Nucleus accumbens (tissue), 56 donors: Measurements from ENCODE around the gene FARS2.
A peak's percentile ranks its signal among the peaks of the same experiment; 100 is the strongest.

Experiments
- DNase-seq, 56 donors: peaks; one replicate each; lab custom pipeline; 2025; lab: John Stamatoyannopoulos, UW

The FARS2 gene

GRCh38 chr6:5704708-5705107 lies 443.4 kb downstream of the FARS2 start:
- no peak for DNase-seq

- no peak for DNase-seq
Measured at GRCh38 chr6:5705252-5705651, 443.9 kb downstream of the FARS2 start.

DNA sequence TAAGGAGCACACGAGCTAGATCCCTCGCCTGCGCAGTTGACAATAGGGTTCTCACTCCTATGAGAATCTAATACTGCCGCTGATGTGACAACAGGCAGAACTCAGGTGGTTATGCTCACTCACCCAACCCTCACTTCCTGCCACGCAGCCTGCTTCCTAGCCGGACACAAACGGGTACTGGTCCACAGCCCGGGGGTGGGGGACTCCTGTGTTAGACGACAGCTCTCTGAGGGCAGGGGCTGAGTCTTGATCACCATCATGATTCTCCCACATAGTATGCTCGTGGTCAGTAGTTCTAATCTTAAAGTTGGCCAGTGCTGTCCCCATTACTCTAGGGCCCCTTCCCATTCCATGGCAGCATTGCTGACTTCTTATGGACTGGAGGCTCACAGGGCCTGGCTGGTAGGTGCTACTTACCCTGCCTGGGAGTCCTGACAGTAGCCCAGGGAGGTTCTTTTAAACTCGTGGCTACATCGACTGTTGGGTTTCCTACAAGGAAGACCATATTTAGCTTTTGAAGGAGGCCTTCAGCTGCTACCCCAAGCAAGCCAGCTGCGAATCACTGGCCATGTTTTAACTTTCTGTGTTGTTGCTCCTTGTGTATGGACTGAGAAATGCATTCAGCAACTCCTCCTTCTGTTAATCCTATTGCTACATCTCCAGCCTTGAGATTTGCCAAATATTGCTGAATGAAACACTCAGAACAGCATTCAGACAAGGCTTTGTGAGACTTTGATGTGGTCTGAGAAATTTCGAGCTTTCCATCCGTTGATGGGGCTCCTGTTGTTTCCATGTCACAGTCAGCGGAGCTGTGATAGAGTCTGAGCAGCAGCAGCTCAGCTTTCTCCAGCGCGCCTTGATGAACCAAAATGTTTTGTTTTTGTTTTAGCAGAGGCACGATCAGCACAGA lies 445.1 kb downstream of the FARS2 start:
- DNase-seq = no peak

GRCh38 chr6:5707281-5708045 lies 446.1 kb downstream of the FARS2 start:
- no peak for DNase-seq

DNA sequence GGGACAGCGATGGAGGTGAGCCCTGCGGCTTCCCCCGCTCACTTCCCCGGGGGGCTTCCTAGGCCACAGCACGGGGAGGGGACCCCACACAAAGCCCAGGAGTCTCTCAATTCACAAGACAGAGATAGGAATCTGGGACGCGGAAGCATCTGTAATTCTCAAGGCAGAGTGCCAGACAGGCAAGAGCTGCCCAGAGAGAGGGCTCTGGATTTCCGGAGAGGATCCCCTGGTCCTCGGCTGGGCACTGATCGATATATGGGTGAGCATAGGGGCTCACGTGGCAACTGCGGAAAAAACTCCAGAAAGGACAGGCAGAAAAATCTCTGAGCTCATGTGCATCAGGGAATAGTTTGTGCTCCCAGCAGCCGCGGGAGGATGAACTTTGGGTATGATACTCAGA lies 449.2 kb downstream of the FARS2 start:
- DNase-seq = no peak

DNA sequence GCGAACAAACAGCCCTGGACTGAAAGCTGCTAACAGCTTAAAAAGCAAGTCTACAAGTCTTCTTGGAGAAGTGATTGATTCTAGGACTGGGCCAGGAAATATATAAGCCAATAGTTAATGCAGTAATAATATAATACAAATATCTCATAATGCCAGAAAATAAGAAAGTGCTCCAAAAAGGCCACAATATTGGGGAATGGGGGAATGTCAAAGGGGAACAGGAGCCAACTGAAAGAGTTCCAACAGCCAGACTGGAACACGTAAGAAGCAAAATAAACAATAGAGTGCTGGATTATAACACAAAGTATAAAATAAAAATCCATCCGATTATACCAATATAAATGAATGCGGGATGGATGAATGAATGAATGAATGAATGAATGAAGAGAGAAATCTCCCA lies 449.6 kb downstream of the FARS2 start:
- DNase-seq = no peak

- DNase-seq = no peak
Measured at GRCh38 chr6:5712349-5713215, 451.3 kb downstream of the FARS2 start.

- DNase-seq = no peak
Measured at GRCh38 chr6:5713519-5713918, 452.2 kb downstream of the FARS2 start.

DNA sequence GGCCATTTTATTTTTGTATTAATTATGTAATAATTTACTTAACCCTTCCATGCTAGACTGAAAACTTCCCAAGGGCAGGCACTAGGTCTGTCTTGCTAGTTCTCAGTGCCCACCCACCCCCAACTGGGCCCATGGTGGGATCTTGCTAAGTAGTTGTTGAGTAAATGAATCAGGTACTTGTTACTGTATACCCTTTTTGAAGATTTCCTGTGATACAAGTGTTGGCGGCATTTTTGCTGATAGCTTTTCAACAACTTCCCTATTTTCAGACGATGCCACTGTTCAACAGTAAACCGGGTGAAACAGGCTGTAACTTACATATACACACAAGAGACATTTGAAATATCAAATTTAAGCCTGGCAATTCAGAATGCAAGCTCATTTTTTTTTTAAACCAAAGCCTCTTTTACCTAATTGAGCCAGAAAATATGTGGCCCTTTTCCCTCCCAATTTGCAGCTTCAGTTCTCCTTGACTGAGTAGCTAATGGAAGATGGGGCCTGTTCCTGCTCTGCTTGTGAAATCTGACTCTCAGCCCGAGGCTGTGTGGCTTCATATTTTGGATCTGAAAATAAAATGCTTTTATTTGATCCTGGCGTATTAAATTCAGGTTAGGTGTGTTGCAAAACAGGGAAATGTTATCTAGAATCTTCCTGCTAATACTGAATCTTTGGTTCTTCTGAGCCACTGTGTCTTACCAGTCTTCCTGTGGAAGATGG lies 457.1 kb downstream of the FARS2 start:
- DNase-seq = no peak

DNA sequence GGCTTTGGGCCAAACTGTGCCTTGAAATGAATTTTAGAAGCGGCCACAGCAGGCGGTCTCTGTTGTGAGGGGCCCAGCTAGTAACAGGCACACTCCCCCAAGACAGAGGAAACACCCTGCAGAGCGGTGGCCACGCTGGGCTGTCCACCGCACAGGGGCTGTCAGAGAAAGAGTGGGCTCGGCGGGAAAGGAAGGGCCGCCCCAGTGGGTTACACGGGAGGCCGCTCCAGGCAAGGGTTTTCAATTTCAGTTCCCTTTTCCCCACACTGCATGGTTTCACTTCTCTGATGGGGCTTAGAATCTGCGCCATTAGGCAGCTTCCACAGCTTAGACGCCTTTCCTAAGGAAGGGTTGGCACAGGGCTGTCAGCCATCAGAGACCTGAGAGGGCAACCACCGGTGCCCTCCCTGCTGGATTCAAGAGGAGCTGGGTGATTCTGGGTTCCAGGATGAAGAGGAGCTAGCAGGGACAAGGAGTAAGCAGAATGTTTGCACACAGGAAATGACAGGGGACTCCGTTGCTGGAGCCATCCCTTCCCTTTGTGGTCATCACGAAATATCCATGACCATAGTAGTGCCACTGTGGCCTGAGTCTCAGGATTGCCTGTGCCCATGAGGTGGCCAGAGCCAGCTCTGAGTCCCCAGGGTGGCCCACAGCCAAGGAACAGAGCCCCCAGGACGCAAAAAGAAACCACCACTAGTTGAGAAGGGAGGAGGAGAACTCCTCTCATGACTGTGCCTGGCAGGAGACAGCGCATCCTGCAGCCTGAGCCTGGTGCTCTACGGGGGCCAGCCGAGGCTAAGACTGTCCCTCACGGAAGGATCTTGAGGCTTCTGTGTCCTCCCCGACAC lies 462.8 kb downstream of the FARS2 start:
- DNase-seq = peak in 25 of 56 donors; percentile 5 to 47 (median 17)

DNA sequence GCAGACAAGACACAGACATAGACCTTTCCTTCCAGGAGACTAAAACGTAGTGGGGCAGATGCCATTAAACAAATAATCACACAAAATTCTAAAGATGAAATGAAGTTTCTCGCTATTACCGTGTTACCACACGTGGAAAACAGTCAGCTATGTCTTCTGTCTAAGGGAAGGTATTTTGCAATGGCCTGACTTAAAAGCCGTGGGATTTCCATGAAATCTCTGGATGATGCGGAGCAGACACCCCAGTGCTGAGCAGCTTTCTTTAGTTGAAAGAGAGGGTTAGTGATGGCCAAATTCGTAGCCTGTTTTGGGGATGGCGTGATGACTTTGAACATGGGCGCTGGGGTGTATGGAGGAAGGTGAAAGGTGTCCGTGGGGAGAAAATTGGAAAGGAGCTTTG lies 463.6 kb downstream of the FARS2 start:
- no peak for DNase-seq

- DNase-seq = no peak
Measured at GRCh38 chr6:5726976-5727718, 465.8 kb downstream of the FARS2 start.

DNA sequence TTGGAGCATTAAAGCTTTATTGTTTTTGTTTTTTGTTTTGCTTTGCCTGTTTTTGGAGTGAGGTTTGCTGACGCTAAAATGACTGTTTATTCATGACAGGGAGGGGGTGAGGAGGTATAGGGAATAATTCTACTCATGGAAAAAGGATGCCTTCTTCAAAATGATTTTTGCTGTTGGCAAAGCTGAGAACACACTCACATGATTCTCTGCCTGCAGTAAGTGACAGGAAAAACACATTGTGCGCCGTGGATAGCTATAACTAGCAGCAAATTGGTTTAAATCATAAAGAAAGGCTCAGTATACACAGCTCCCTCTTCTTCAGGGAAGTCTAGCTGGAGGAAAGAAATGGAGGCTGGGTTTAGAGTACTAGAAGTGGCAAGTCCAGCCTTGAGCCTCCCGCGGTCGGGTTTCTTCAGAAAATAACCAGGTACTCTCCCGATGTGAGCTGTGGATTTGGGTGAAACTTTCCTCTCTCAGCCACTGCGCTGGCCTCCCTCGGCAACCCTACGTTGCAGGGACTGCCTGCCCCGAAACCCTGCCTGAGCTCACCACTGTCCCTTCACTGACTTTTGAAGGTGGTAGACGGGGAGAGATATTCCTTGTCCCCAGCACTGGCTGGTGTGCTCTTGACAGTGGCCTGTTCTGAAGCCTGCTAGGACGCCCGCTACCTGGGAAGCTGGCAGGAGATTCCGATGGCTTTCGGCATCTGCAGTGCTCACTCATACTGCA lies 467.2 kb downstream of the FARS2 start:
- no peak for DNase-seq

GRCh38 chr6:5729080-5729434 lies 467.7 kb downstream of the FARS2 start:
- no peak for DNase-seq

DNA sequence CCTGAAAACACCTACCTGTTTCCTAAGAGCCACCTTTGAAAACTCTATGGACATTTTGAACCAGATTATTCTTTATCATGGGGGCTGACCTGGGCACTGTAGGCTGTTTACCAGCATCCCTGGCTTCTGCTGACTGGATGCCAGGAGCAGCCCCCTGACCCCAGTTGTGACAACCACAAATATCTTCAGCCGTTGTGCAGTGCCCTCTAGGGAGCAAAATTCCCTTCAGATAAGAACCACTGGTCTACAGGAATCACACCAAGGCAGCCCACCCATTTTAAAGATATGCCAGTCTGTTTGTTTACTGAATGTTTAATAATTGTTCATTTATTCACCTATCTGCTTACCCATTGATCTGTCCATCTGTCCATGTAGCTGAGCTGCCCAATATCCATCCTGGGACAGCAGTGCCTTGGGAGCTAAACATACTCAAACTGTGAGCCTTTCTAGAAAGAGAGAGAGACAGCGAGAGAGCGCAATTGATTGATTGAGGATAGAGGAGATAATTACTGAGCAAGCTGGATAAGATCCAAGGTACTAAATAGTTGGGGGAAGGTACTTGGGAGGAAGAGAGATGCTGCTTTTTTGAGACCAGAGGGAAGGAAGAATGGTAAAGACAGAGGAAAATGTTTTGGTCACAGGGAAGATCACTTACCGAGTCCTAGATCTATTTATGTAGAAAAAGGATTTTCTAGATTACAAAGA lies 468.7 kb downstream of the FARS2 start:
- DNase-seq = no peak

GRCh38 chr6:5730585-5731263 lies 469.4 kb downstream of the FARS2 start:
- no peak for DNase-seq

- no peak for DNase-seq
Measured at GRCh38 chr6:5731435-5731834, 470.1 kb downstream of the FARS2 start.
